HG02610 (cell line): ENCODE results near the gene CA9.

ENCODE experiments used
- ATAC-seq: cut with Tn5 transposase; IDR thresholded peaks from one replicate; pipeline ENCODE4 v1.9.1; 2021; ENCODE audit warnings: mild to moderate bottlenecking, moderate library complexity; ENCODE audit not compliant: unreplicated experiment

The CA9 gene

GRCh38 chr9:35690614-35691333 is 17.0 kb downstream of the CA9 start:
- ATAC-seq, result no peak

- no peak for ATAC-seq
Measured at GRCh38 chr9:35691334-35691650, 17.6 kb downstream of the CA9 start.

DNA sequence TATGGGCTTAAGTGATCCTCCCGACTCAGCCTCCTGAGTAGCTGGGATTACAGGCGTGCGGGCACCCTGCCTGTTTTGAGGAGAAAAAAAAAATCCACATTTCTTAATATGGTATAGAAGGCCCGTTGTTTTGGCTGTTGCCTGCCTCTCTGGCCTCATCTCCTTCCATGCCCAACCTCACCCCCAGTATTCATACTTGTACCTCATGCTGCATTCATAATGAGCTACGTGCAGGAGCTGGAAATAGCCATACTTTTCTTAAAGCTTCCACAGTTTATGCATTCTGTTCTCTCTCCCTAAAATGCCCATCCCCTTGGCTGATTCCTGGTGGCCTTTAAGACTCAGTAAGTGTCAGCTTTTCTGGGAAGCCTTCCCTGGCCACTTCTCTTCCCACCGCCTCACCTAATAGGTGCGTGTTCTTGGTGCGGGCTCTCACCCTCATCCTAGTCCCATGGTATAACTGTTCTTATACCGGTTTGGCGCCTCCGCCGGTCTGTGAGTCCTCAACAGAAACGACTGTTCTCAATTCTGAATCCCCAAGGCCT is 18.1 kb downstream of the CA9 start:
- ATAC-seq, result no peak

GRCh38 chr9:35695943-35696401 is 22.2 kb downstream of the CA9 start:
- no peak for ATAC-seq

GRCh38 chr9:35696520-35697215 is 22.9 kb downstream of the CA9 start:
- ATAC-seq, result peak; percentile 79

- ATAC-seq, result no peak
Measured at GRCh38 chr9:35697486-35697885, 23.8 kb downstream of the CA9 start.

DNA sequence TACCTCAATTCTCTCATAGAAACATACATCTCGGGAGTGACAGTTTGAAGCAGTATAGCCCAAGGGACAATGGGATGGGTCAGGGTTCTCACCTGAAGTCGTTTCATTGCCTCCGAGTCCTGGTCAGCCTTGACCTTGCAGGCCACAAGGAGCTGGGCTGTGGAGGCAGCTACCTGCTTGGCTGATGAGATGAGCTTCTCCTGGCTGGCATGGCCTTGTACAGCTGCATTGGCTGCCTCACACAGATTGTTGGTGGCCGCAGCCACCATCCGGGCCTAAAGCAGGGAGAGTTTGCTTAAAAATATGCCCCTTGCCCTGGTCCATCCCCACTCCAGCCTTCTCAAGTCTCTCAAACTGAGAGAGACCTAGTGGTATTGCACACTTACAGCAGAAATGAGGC is 24.5 kb downstream of the CA9 start:
- ATAC-seq, result no peak

GRCh38 chr9:35700031-35700430 is 26.3 kb downstream of the CA9 start:
- ATAC-seq, result no peak

DNA sequence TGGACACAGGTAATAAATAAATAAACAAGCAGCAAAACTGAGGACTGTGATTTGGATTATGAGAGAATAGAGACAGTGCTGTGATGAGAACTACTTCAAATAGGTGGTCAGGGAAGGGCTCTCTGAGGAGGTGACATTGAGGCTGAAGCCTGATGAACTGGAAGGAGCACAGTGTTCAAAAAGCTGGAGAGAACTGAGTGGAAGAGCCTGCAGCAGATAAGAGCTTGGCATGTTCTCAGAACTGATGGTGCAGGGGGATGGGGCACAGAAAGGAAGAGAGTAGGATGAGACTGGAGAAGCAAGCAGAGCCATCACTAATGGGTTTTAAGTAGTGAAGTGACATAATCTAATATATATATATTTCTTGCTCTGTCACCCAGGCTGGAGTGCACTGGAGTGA is 27.2 kb downstream of the CA9 start:
- ATAC-seq, result no peak

GRCh38 chr9:35702696-35703095 is 29.0 kb downstream of the CA9 start:
- no peak for ATAC-seq

GRCh38 chr9:35703906-35704672 is 30.4 kb downstream of the CA9 start:
- ATAC-seq, result no peak

- no peak for ATAC-seq
Measured at GRCh38 chr9:35705372-35705771, 31.6 kb downstream of the CA9 start.

- ATAC-seq, result no peak
Measured at GRCh38 chr9:35705836-35706430, 32.2 kb downstream of the CA9 start.

DNA sequence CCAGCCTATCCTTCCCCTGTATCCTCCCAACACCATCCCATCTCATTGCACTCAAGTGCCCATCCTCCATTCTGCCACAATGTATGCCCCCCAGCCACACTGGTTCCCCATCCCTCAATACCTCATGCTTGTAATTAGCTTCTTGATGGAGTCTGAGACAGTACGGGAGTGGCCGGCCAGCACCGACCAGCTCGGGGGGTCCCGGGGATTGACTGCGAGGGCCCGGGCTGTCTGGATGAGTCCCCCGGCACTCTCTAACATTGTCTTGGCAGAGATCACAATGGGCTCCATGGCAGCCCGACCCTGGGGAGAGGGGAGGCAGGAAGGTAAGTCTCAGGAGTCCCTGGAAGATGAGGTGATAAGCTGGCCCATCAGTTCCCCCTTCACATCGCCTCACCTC is 33.2 kb downstream of the CA9 start:
- ATAC-seq, result no peak

DNA sequence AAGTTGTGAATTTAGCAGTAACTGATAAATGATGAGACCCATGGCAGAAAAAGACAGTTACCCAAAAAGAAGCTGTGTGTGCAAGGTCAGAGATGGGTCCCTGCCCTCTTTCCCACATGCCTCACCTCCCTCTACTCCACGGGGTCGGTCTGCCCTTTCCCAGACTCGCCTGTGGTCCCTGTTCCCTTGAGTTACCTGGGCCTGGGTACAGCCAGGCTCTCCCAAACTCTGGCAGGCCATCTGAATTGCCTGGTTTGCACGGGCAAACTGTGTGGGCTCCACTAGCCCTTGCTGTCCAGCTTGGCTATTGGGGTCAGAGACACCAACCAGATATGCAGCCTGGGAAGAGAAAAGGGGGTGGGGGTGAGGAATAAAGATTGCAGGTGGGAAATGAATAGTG is 34.4 kb downstream of the CA9 start:
- no peak for ATAC-seq

GRCh38 chr9:35710818-35711500 is 37.2 kb downstream of the CA9 start:
- no peak for ATAC-seq

DNA sequence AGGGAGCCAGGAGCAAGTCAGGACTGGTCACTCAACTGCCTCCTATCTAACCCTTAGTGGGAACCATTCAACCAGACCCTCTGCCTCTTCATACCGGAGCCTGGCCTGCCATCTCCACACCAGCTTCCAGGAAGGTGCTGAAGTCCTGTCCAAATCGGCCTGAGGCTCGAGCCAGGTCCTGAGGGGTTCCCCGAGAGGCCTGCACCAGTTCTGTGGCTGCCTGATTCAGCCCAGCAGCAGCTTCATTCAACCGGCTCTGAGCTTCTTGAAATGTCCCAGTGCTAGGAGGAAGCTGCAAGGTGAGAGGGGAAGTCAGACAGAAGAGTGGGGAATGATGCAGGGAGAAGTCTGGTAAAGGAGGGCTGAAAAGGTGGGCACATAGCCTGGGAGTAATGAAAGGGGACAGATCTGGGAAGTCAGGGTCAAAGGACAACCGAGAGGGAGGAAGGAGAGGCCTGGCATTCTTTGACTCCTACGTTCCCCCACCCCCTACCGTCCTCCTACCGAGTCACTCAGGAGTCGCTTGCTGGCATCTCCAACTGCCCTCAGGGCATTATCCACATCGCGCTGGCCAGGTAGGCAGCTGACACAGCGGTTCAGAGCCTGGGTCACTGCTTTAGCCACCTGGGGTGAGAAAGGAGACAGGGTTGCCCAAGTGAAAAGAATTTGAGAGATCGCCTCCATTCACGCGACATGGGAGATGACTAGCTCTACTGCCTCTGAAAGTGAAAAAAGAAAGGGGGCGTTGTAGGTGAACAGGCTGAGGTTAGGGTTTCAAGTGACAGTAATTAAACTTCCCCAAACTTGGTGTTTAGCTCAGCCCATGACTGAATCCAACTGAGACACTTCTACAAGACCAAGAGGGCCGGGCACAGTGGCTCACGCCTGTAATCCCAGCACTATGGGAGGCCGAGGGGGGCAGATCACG is 38.0 kb downstream of the CA9 start:
- ATAC-seq, result peak; percentile 57

- ATAC-seq, result no peak
Measured at GRCh38 chr9:35712762-35713400, 39.2 kb downstream of the CA9 start.

- ATAC-seq, result no peak
Measured at GRCh38 chr9:35713578-35713977, 39.9 kb downstream of the CA9 start.
